ENCODE measurements around the gene DGKG. TPM values are rescaled to one million over a fixed set of nuclear protein-coding genes. Genes with fewer than 3 reads are reported as not detected.

DGKG gene
- total RNA-seq, 1 donor from 2014 or later: 4.7 TPM

DNA sequence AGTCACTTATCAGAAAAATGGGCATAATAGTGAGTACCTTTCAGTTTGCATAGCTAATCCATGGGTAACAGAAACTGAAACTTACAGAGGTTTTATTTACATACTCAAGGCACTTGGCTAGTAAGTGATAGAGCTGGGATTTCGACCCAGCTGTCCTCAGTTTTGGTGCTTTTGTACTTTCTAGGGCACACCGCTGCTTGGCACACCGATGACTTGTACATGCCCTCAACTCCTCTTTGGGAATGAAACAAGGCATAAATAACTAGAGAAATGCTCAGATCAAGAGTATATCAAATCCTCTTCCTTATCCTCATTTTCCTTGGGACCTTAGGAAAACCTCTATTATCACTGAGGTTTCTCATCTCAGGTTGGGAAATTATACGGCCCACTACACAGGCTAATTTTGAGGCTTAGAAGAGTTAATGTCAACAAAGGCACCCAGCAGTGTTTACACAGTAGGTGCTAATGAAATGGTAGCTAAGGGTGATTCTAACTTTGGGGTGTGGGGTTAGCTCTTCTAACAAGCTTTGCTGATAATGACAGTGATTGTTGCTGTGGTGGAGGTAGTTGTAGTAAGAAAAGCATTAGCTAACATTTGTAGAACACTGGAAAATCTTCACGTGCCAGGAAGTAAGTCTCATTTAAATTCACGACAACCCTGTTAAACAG lies 20.3 kb upstream of the DGKG start:
- no peaks in the 10 kb centered on the region for H3K9me3 ChIP-seq
- intact Hi-C loops (cut with DNase I): no loop called here
- H3K27me3 ChIP-seq: no peaks in the 10 kb centered on the region
- TF ChIP-seq, protein P1, sequence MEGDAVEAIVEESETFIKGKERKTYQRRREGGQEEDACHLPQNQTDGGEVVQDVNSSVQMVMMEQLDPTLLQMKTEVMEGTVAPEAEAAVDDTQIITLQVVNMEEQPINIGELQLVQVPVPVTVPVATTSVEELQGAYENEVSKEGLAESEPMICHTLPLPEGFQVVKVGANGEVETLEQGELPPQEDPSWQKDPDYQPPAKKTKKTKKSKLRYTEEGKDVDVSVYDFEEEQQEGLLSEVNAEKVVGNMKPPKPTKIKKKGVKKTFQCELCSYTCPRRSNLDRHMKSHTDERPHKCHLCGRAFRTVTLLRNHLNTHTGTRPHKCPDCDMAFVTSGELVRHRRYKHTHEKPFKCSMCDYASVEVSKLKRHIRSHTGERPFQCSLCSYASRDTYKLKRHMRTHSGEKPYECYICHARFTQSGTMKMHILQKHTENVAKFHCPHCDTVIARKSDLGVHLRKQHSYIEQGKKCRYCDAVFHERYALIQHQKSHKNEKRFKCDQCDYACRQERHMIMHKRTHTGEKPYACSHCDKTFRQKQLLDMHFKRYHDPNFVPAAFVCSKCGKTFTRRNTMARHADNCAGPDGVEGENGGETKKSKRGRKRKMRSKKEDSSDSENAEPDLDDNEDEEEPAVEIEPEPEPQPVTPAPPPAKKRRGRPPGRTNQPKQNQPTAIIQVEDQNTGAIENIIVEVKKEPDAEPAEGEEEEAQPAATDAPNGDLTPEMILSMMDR (IDR thresholded peaks at IDR 0.05): no peak
- peaks cover 4% of the 10 kb centered on the region for H3K4me1 ChIP-seq
- ATAC-seq (peak; percentile 32), DNase-seq (no peak)
- no peak overlapping the region for H3K4me3 ChIP-seq
- H3K36me3 ChIP-seq: no peaks in the 10 kb centered on the region
- H3K27ac ChIP-seq: no peak overlapping the region

DNA sequence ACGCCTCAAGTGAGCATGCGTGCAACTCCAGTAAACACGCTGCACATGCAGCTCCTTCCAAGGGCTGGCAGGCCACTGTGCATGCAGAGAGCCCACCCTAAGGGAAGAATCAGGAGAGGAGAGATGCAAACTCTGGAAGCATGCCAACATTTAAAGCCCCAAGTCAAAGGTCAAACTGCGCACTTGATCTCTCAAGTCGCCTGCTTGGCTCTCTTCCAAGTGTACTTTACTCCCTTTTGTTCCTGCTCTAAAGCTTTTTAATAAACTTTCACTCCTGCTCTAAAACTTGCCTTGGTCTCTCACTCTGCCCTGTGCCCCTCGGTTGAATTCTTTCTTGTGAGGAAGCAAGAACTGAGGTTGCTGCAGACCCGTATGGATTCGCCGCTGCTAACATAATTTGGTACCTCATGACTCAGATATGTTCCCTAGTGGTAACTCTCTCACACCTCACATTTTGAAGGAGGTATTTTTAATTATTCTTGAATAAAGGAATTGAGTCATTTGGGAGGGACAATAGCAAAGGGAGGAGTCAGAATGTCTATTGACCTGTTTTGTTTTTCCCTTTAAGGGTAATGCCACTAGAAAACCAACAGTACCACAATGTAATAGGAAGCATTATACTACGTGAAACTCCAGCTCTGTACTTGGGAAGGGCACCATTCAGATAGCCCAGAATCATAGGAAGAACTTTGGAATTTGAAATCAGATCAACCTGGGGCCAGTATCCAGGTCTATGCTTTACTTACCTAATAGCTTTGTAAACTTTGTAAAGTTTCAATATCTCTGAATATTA lies 19.6 kb upstream of the DGKG start:
- H3K9me3 ChIP-seq: no peaks in the 10 kb centered on the region
- no peak for DNase-seq
- TF ChIP-seq, protein P1 (IDR thresholded peaks at IDR 0.05): no peak
- no peaks in the 10 kb centered on the region for H3K27me3 ChIP-seq
- ATAC-seq: no peak
- H3K36me3 ChIP-seq: no peaks in the 10 kb centered on the region
- H3K4me3 ChIP-seq: no peak overlapping the region
- intact Hi-C loops (cut with DNase I): no loop called here
- H3K27ac ChIP-seq: no peak overlapping the region
- peaks cover 4% of the 10 kb centered on the region for H3K4me1 ChIP-seq

DNA sequence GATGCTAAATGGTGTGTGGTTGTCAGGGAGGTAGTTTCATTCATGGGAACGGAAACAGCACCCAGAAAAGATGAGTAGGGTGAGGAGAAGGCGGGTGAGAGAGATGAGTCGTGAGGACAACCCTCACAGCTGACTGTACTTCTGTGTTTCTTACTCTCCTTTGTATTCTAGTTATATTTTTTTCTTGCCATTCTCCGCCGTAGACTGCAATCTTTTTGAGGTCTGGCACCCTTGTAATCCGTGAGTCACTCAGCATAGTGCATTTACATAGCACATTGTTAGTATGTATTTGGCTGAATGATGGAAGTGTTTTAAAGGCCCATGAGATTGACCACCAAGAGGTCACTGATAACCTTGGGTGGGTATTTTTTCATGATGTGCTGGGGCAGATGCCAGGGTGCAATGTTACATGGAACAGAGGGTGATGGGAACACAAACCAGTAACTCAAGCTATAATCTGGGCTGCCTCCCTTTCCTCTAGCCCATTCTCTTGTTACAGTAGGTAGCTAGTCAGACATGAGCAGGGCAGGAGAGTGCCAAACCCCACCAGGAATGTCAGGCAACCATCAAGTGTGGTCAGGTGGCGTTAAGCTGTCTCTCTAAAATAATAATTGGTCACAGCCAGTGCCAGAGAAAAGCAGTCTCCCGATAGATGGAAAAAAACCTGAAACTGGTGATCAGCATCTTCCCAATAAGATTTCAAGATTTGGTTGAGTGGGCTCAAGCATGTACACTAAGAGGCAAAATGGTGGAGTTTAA lies 18.8 kb upstream of the DGKG start:
- DNase-seq (no peak), ATAC-seq (no peak)
- Histone ChIP-seq H3K36me3 (no peaks in the 10 kb centered on the region), H3K27ac (no peak overlapping the region), H3K4me1 (peaks cover 4% of the 10 kb centered on the region), H3K27me3 (no peaks in the 10 kb centered on the region), H3K9me3 (no peaks in the 10 kb centered on the region), H3K4me3 (no peak overlapping the region)
- TF ChIP-seq, protein P1 (IDR thresholded peaks at IDR 0.05): no peak
- intact Hi-C loops (cut with DNase I): no loop called here

DNA sequence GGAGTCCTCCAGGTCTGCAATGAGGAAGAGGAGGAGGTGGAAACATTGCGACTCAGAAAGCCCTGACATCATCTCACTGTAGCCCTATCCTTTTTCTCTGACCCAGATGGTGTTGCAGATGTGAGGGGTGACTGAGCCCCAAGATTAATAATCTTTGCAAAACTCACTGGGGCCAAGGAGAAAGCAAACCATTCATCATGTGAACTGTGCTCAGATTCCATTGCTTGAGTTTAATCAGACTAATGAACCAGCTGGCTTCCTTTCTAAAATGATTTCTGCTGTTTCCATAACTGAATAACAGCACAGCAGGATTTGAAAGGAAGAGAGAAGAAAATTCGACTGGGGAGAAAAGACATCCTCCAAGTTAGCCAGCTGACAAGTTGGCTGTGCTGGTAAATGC lies 13.4 kb upstream of the DGKG start:
- no peak for ATAC-seq
- Histone ChIP-seq H3K27me3 (no peaks in the 10 kb centered on the region), H3K9me3 (no peaks in the 10 kb centered on the region), H3K27ac (no peak overlapping the region), H3K4me3 (no peak overlapping the region), H3K36me3 (no peaks in the 10 kb centered on the region), H3K4me1 (no peaks in the 10 kb centered on the region)
- DNase-seq: no peak
- intact Hi-C loops (cut with DNase I): no loop called here
- TF ChIP-seq, protein P1 (IDR thresholded peaks at IDR 0.05): no peak

DNA sequence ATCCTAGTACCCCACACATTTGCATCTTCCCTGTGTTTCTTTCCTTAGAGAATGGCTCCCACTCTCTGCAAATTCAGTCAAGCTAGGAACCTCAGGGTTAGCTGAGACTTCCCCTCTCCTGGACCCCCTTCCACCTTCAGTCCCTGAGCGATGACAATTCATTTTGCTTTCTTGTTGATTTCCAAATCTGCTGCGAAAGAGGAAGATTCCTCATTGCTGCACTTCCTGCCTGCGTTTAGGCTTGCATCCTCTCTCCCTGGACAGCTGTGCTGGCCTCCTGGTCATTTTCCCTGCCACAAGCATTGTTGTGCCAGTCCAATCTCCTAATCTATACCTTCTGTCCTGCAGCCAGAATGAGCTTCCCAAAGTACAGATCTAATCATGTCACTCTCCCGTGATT lies 12.3 kb upstream of the DGKG start:
- Histone ChIP-seq H3K27ac (no peak overlapping the region), H3K4me1 (no peaks in the 10 kb centered on the region), H3K36me3 (no peaks in the 10 kb centered on the region), H3K9me3 (no peaks in the 10 kb centered on the region), H3K27me3 (peaks cover 1% of the 10 kb centered on the region), H3K4me3 (no peak overlapping the region)
- ATAC-seq (peak; percentile 54), DNase-seq (no peak)
- TF ChIP-seq, protein P1 (IDR thresholded peaks at IDR 0.05): no peak
- intact Hi-C loops (cut with DNase I): no loop called here
